H1 (cell line): ENCODE results near the gene SH3RF3. TPM values are rescaled to one million over a fixed set of nuclear protein-coding genes. Genes with fewer than 3 reads are reported as not detected.
A peak's percentile ranks its signal among the peaks of the same experiment; 100 is the strongest.

ENCODE experiments used
- CTCF ChIA-PET: fragments of 300-600 bp; sonication (Branson Sonifier 250); formaldehyde crosslinking; loops from one replicate; lab custom pipeline; 2021; ENCODE audit not compliant: partially characterized antibody; lab: Charles Lee
- POLR2A ChIA-PET: fragments of 300-600 bp; sonication (Branson Sonifier 250); formaldehyde crosslinking; loops from one replicate; lab custom pipeline; 2021; ENCODE audit warnings: inconsistent platforms; ENCODE audit not compliant: partially characterized antibody; lab: Charles Lee
- DNase-seq, 2 experiments: peaks; one replicate each; pipeline versions ENCODE4 v3.0.0 to v3.0.0-alpha.2; 2010 to 2022; ENCODE audit warnings: low spot score in 2 of 2, low read depth in 1 of 2, mixed read lengths in 1 of 2
- FAIRE-seq: peaks from 2 replicates; lab custom pipeline; 2011; peaks lifted over from hg19 to GRCh38; lab: Jason Lieb, UNC
- H2AFZ ChIP-seq: 2 replicates; pipeline ENCODE4 v1.8.1; 2012; ENCODE audit warnings: low read length, inconsistent platforms
- H2AK5ac ChIP-seq: 2 replicates; pipeline ENCODE4 v1.6.1; 2013; ENCODE audit warnings: low read depth, low read length
- H2BK120ac ChIP-seq: replicated peaks from 2 replicates; pipeline ENCODE3; 2013; ENCODE audit warnings: low read depth, low read length, inconsistent platforms
- H2BK12ac ChIP-seq: 2 replicates; pipeline ENCODE4 v1.6.1; 2013; ENCODE audit warnings: low read depth, low read length
- H2BK15ac ChIP-seq: 2 replicates; pipeline ENCODE4 v1.6.1; 2013; ENCODE audit warnings: low read length
- H2BK20ac ChIP-seq: 2 replicates; pipeline ENCODE4 v1.6.1; 2013; ENCODE audit warnings: low read length
- H2BK5ac ChIP-seq: 2 replicates; pipeline ENCODE4 v1.6.1; 2013; ENCODE audit warnings: low read depth, low read length
- H3K14ac ChIP-seq: 2 replicates; pipeline ENCODE4 v1.6.1; 2013; ENCODE audit warnings: inconsistent platforms; ENCODE audit not compliant: insufficient read length
- H3K18ac ChIP-seq: 2 replicates; pipeline ENCODE4 v1.6.1; 2013; ENCODE audit warnings: low read length; ENCODE audit errors: extremely low read depth
- H3K23ac ChIP-seq: 2 replicates; pipeline ENCODE4 v1.6.1; 2013; ENCODE audit warnings: inconsistent platforms; ENCODE audit not compliant: insufficient read length
- H3K23me2 ChIP-seq: 2 replicates; pipeline ENCODE4 v1.6.1; 2013; ENCODE audit warnings: low read depth, low read length
- H3K27ac ChIP-seq: 2 replicates; pipeline ENCODE4 v1.6.1; 2011; ENCODE audit warnings: low read depth, low read length, inconsistent platforms
- H3K27me3 ChIP-seq, 4 experiments: replicated peaks in 1 of 4; 1 replicate in 1 of 4; 2 replicates in 3 of 4; pipeline versions ENCODE4 v1.6.1 to v1.8.1; 2011 to 2013; ENCODE audit warnings: low read length in 3 of 4, mild to moderate bottlenecking in 3 of 4, inconsistent platforms in 2 of 4, mixed read lengths in 2 of 4, moderate library complexity in 1 of 4; ENCODE audit not compliant: control insufficient read depth in 3 of 4, insufficient read depth in 3 of 4; ENCODE audit errors: extremely low read depth in 1 of 4
- H3K36me3 ChIP-seq, 4 experiments: 2 replicates each; pipeline versions ENCODE4 v1.6.1 to v1.8.1; 2011 to 2013; ENCODE audit warnings: mild to moderate bottlenecking in 4 of 4, low read length in 3 of 4, moderate library complexity in 2 of 4, control low read depth in 1 of 4, inconsistent platforms in 1 of 4; ENCODE audit not compliant: insufficient read depth in 4 of 4, control insufficient read depth in 2 of 4
- H3K4ac ChIP-seq: replicated peaks from 2 replicates; pipeline ENCODE3; 2013; ENCODE audit warnings: low read length, low read depth, mixed read lengths, inconsistent platforms; ENCODE audit not compliant: insufficient read length
- H3K4me1 ChIP-seq, 4 experiments: replicated peaks in 1 of 4; 1 replicate in 1 of 4; 2 replicates in 3 of 4; pipeline versions ENCODE4 v1.6.1 to v1.8.1; 2011 to 2013; ENCODE audit warnings: low read length in 3 of 4, inconsistent platforms in 2 of 4, mixed read lengths in 1 of 4; ENCODE audit not compliant: insufficient read depth in 4 of 4, control insufficient read depth in 3 of 4
- H3K4me2 ChIP-seq, 2 experiments: 2 replicates each; pipeline versions ENCODE4 v1.6.1 to v1.8.1; 2011 to 2013; ENCODE audit warnings: low read depth in 2 of 2, low read length in 2 of 2, control low read depth in 1 of 2, inconsistent platforms in 1 of 2, mild to moderate bottlenecking in 1 of 2; ENCODE audit not compliant: insufficient read depth in 1 of 2
- H3K4me3 ChIP-seq, 4 experiments: fragments of 200-600, 300-600 bp in 1 of 4; sonication (generic), shearing (Covaris generic), sonication (Bioruptor Twin) in 1 of 4; 2 replicates each; pipeline versions ENCODE4 v1.5.1 to v1.8.1; 2011 to 2016; ENCODE audit warnings: low read length in 4 of 4, low read depth in 3 of 4, control low read depth in 2 of 4, inconsistent platforms in 2 of 4, mild to moderate bottlenecking in 2 of 4, mixed read lengths in 1 of 4, moderate library complexity in 1 of 4; ENCODE audit not compliant: insufficient read depth in 2 of 4; ENCODE audit errors: extremely low read depth in 1 of 4
- H3K56ac ChIP-seq: replicated peaks from 2 replicates; pipeline ENCODE3; 2013; ENCODE audit warnings: low read depth, mild to moderate bottlenecking, mixed read lengths, low read length, inconsistent platforms; ENCODE audit not compliant: insufficient read length
- H3K79me1 ChIP-seq: 2 replicates; pipeline ENCODE4 v1.6.1; 2013; ENCODE audit warnings: low read depth, low read length, control low read depth
- H3K79me2 ChIP-seq, 2 experiments: 2 replicates each; pipeline versions ENCODE4 v1.6.1 to v1.8.1; 2012 to 2013; ENCODE audit warnings: low read length in 2 of 2, mild to moderate bottlenecking in 2 of 2, inconsistent platforms in 1 of 2; ENCODE audit not compliant: insufficient read depth in 2 of 2, control insufficient read depth in 1 of 2
- H3K9ac ChIP-seq, 4 experiments: replicated peaks in 1 of 4; 1 replicate in 1 of 4; 2 replicates in 3 of 4; pipeline versions ENCODE4 v1.6.1 to v1.8.1; 2011 to 2013; ENCODE audit warnings: low read depth in 3 of 4, low read length in 3 of 4, control low read depth in 2 of 4, mild to moderate bottlenecking in 2 of 4, moderate library complexity in 2 of 4, inconsistent platforms in 1 of 4; ENCODE audit errors: extremely low read depth in 1 of 4
- H3K9me3 ChIP-seq, 2 experiments: 2 replicates each; pipeline versions ENCODE4 v1.6.1 to v1.8.1; 2012 to 2013; ENCODE audit warnings: mild to moderate bottlenecking in 2 of 2, moderate library complexity in 2 of 2, control low read depth in 1 of 2, inconsistent platforms in 1 of 2, low read depth in 1 of 2, low read length in 1 of 2, mixed read lengths in 1 of 2; ENCODE audit not compliant: insufficient read depth in 2 of 2
- H4K20me1 ChIP-seq, 2 experiments: replicated peaks in 1 of 2; 2 replicates each; pipeline versions ENCODE3 to v1.8.1; 2011 to 2013; ENCODE audit warnings: inconsistent platforms in 2 of 2, low read length in 2 of 2, mild to moderate bottlenecking in 1 of 2; ENCODE audit not compliant: insufficient read depth in 2 of 2, control insufficient read depth in 1 of 2
- H4K5ac ChIP-seq: 2 replicates; pipeline ENCODE4 v1.6.1; 2013; ENCODE audit warnings: low read length, low read depth, mixed read lengths, inconsistent platforms; ENCODE audit not compliant: insufficient read length
- H4K8ac ChIP-seq: 2 replicates; pipeline ENCODE4 v1.8.0; 2013; ENCODE audit warnings: mild to moderate bottlenecking, moderate library complexity, low read length, inconsistent platforms; ENCODE audit not compliant: insufficient read depth; ENCODE audit errors: extremely low read depth
- H4K91ac ChIP-seq: replicated peaks from 2 replicates; pipeline ENCODE3; 2013; ENCODE audit warnings: low read length, mixed read lengths, inconsistent platforms; ENCODE audit not compliant: insufficient read length
- ASH2L ChIP-seq: fragments of 200-600, 300-600 bp; sonication (generic); IDR thresholded peaks from one replicate; pipeline ENCODE4 v1.7.1; 2017; ENCODE audit warnings: low read length
- ATF3 ChIP-seq: IDR thresholded peaks from 2 replicates; pipeline ENCODE4 v1.6.1; 2011; ENCODE audit warnings: low read depth, mild to moderate bottlenecking, low read length; ENCODE audit not compliant: insufficient read depth
- CHD1 ChIP-seq: IDR thresholded peaks from 2 replicates; pipeline ENCODE4 v1.6.1; 2012; ENCODE audit warnings: low read depth, low read length, improper control_type of control experiment
- POLR2A ChIP-seq, 2 experiments: IDR thresholded peaks; 1 replicate in 1 of 2; 2 replicates in 1 of 2; pipeline ENCODE4 v1.6.1; 2011; ENCODE audit warnings: low read depth in 2 of 2, low read length in 2 of 2, mild to moderate bottlenecking in 2 of 2; ENCODE audit errors: control extremely low read depth in 1 of 2
- SIX5 ChIP-seq: IDR thresholded peaks from 2 replicates; pipeline ENCODE4 v1.6.1; 2011; ENCODE audit warnings: mild to moderate bottlenecking, low read depth, low read length
- TCF12 ChIP-seq: IDR thresholded peaks from 2 replicates; pipeline ENCODE4 v1.6.1; 2011; ENCODE audit warnings: low read depth, mild to moderate bottlenecking, low read length
- YY1 ChIP-seq: IDR thresholded peaks from 2 replicates; pipeline ENCODE4 v1.6.1; 2011; ENCODE audit warnings: low read depth, mild to moderate bottlenecking, low read length
- WGBS, 2 experiments: shearing (Covaris generic) in 1 of 2; methylation state at CpG; one replicate each; pipeline versions ENCODE4 v1.1.6 to v1.1.7; 2013 to 2015; ENCODE audit warnings: low lambda C conversion rate in 2 of 2, mixed read lengths in 2 of 2, inconsistent platforms in 1 of 2, low coverage in 1 of 2, missing lambda C conversion rate in 1 of 2; ENCODE audit not compliant: insufficient replicate concordance in 2 of 2, insufficient coverage in 1 of 2, insufficient read length in 1 of 2; ENCODE audit errors: extremely low coverage in 1 of 2, missing lambda C conversion rate in 1 of 2; 5-methylcytosine and 5-hydroxymethylcytosine counted together
- polyA plus RNA-seq, 7 experiments: library from polyadenylated mRNA; depleted of rRNA in 3 of 7; stranded (reverse) in 5 of 7; unstranded in 2 of 7; fragments of >200 nt in 5 of 7; fragments of 200-250 nt in 2 of 7; gene quantifications; 1 replicate in 5 of 7; 2 replicates in 1 of 7; 4 replicates in 1 of 7; pipeline versions ENCODE4 v1.2.1 to v1.2.3, GENCODE V29; 2011 to 2013; ENCODE audit warnings: missing spikeins in 2 of 7, mixed read lengths in 2 of 7
- total RNA-seq: library from RNA; stranded (reverse); fragmentation: NEBNext Ultra II Directional; extraction: Animal tissue kit (Norgen Biotek cat#: 25700); gene quantifications from 2 replicates; pipeline ENCODE4 v1.2.1, GENCODE V29; 2021

The SH3RF3 gene
- total and polyA plus RNA-seq, 2 of the 8 experiments (the other 6 are each of a cell fraction or from before 2014, with no cell fraction given) = 0.11 to 0.65 TPM

- Histone ChIP-seq H2BK120ac (no peak overlapping the region), H4K91ac (no peak overlapping the region), H2BK15ac (no peak overlapping the region), H3K23me2 (no peaks in the 10 kb centered on the region), H3K79me2 (no peaks in the 10 kb centered on the region), H4K8ac (no peak overlapping the region), H3K4ac (no peak overlapping the region), H3K4me3 (no peak overlapping the region), H3K14ac (no peak overlapping the region), H3K27ac (no peak overlapping the region), H3K27me3 (no peaks in the 10 kb centered on the region), H3K4me1 (no peaks in the 10 kb centered on the region), H3K9ac (no peak overlapping the region), H3K36me3 (no peaks in the 10 kb centered on the region), H2BK5ac (no peak overlapping the region), H3K4me2 (no peak overlapping the region), H3K23ac (no peak overlapping the region), H2AFZ (no peak overlapping the region), H3K18ac (no peak overlapping the region), H3K79me1 (no peaks in the 10 kb centered on the region), H4K20me1 (peaks cover 0 to 2% of the 10 kb centered on the region in 2 experiments), H2AK5ac (no peak overlapping the region), H2BK12ac (no peak overlapping the region), H2BK20ac (no peak overlapping the region), H4K5ac (no peak overlapping the region), H3K9me3 (no peaks in the 10 kb centered on the region), H3K56ac (no peak overlapping the region)
- CTCF ChIA-PET = no interaction called here
- DNase-seq (peak in 1 of 2 experiments; percentile 16), FAIRE-seq (no peak)
- WGBS, 2 experiments = 87% methylated on average over 7 of the region's 7 CpGs; no CpG with 5 or more reads in 1 of the 2 experiments
- POLR2A ChIA-PET = no interaction called here
- no peak for TF ChIP-seq CHD1
- no peak for TF ChIP-seq YY1
- no peak for TF ChIP-seq SIX5
- TF ChIP-seq ATF3 = no peak
- TF ChIP-seq ASH2L = no peak
- TF ChIP-seq TCF12 = no peak
- no peak for TF ChIP-seq POLR2A (IDR thresholded peaks at IDR 0.05; ENCODE audit: control extremely low read depth in 1 of 2, low read depth in 2 of 2, low read length in 2 of 2)
Observed at GRCh38 chr2:109376115-109376514, 247.1 kb downstream of the SH3RF3 start.
